Calu3 (cell line): Measurements from ENCODE around the gene RABGEF1. TPM values are rescaled to one million over a fixed set of nuclear protein-coding genes. Genes with fewer than 3 reads are reported as not detected.

Experiments
- BruUV-seq: library from RNA; stranded (reverse); fragments of 400-500 nt; replicated peaks from 2 replicates; lab custom pipeline; 2021; lab: Mats Ljungman, UMichigan
- CTCF ChIA-PET: fragments of 300-600 bp; sonication (Branson Sonifier 250); formaldehyde crosslinking; loops from one replicate; lab custom pipeline; 2022; ENCODE audit warnings: antibody characterized with exemption; lab: Charles Lee
- DNase-seq: peaks from one replicate; pipeline ENCODE4 v3.0.0; 2022
- H3K27ac Mint-ChIP-seq: one replicate; pipeline ENCODE4 v1.8.0; 2022; ENCODE audit warnings: mixed read lengths; ENCODE audit not compliant: unreplicated experiment
- H3K27me3 Mint-ChIP-seq: one replicate; pipeline ENCODE4 v1.8.0; 2022; ENCODE audit warnings: mixed read lengths; ENCODE audit not compliant: unreplicated experiment
- H3K36me3 Mint-ChIP-seq: one replicate; pipeline ENCODE4 v1.8.0; 2022; ENCODE audit warnings: mild to moderate bottlenecking, moderate library complexity, mixed read lengths; ENCODE audit not compliant: insufficient read depth, unreplicated experiment
- H3K4me1 Mint-ChIP-seq: one replicate; pipeline ENCODE4 v1.8.0; 2022; ENCODE audit warnings: mild to moderate bottlenecking, low read depth, mixed read lengths; ENCODE audit not compliant: unreplicated experiment
- H3K4me3 Mint-ChIP-seq: one replicate; pipeline ENCODE4 v1.8.0; 2022; ENCODE audit warnings: mild to moderate bottlenecking, low read depth, moderate library complexity, mixed read lengths; ENCODE audit not compliant: unreplicated experiment
- H3K9me3 Mint-ChIP-seq: one replicate; pipeline ENCODE4 v1.8.0; 2022; ENCODE audit warnings: low read depth, mixed read lengths; ENCODE audit not compliant: unreplicated experiment
- CTCF ChIP-seq: fragments of 200-600 bp; IDR thresholded peaks from one replicate; pipeline ENCODE4 v1.8.0; 2022; ENCODE audit warnings: antibody characterized with exemption; ENCODE audit not compliant: unreplicated experiment
- intact Hi-C: fragments of 100-400 bp; cut with micrococcal nuclease; formaldehyde crosslinking; loops from one replicate; pipeline ENCODE4 v1.10.0; 2022; ENCODE audit not compliant: unreplicated experiment
- total RNA-seq: library from RNA; stranded (reverse); gene quantifications from 2 replicates; pipeline ENCODE4 v1.2.3, GENCODE V29; 2022

The RABGEF1 gene
- total RNA-seq, 1 experiment from 2014 or later = 12.2 TPM

GRCh38 chr7:66729274-66729673 is 11.3 kb upstream of the RABGEF1 start:
- TF ChIP-seq CTCF = no peak
- intact Hi-C loops = no loop called here
- Mint-ChIP-seq H3K9me3 (peaks cover 4% of the 10 kb centered on the region), H3K4me1 (no peaks in the 10 kb centered on the region), H3K27me3 (no peaks in the 10 kb centered on the region), H3K4me3 (no peak overlapping the region), H3K27ac (no peak overlapping the region), H3K36me3 (peaks cover 10% of the 10 kb centered on the region)
- no TSS peak for BruUV-seq
- no peak for DNase-seq
- CTCF ChIA-PET = no interaction called here

GRCh38 chr7:66731986-66732385 is 8.5 kb upstream of the RABGEF1 start:
- Mint-ChIP-seq H3K9me3 (peaks cover 8% of the 10 kb centered on the region), H3K36me3 (peaks cover 10% of the 10 kb centered on the region), H3K4me3 (no peak overlapping the region), H3K27ac (no peak overlapping the region), H3K4me1 (no peaks in the 10 kb centered on the region), H3K27me3 (no peaks in the 10 kb centered on the region)
- DNase-seq = no peak
- CTCF ChIA-PET = no interaction called here
- intact Hi-C loops = no loop called here
- no TSS peak for BruUV-seq
- TF ChIP-seq CTCF = no peak

GRCh38 chr7:66732439-66732838 is 8.1 kb upstream of the RABGEF1 start:
- no peak for TF ChIP-seq CTCF
- intact Hi-C loops = no loop called here
- no peaks in the 10 kb centered on the region for H3K27me3 Mint-ChIP-seq
- DNase-seq = no peak
- no peaks in the 10 kb centered on the region for H3K4me1 Mint-ChIP-seq
- no peak overlapping the region for H3K4me3 Mint-ChIP-seq
- peaks cover 9% of the 10 kb centered on the region for H3K36me3 Mint-ChIP-seq
- CTCF ChIA-PET = no interaction called here
- no TSS peak for BruUV-seq
- no peak overlapping the region for H3K27ac Mint-ChIP-seq
- H3K9me3 Mint-ChIP-seq = peaks cover 8% of the 10 kb centered on the region

GRCh38 chr7:66734006-66734405 is 6.5 kb upstream of the RABGEF1 start:
- no TSS peak for BruUV-seq
- CTCF ChIA-PET = no interaction called here
- no peak for DNase-seq
- Mint-ChIP-seq H3K36me3 (peaks cover 6% of the 10 kb centered on the region), H3K4me3 (no peak overlapping the region), H3K4me1 (no peaks in the 10 kb centered on the region), H3K27ac (no peak overlapping the region), H3K9me3 (peaks cover 8% of the 10 kb centered on the region), H3K27me3 (no peaks in the 10 kb centered on the region)
- TF ChIP-seq CTCF = no peak
- intact Hi-C loops = no loop called here
